Stomach (tissue), 4 donors: ENCODE measurements around the gene CTU1.

Experiments used
- EP300 ChIP-seq: sonication (generic); formaldehyde crosslinking; IDR thresholded peaks from one replicate; pipeline ENCODE4 v1.6.1; 2017; ENCODE audit warnings: antibody characterized with exemption
- POLR2A ChIP-seq, 4 donors: fragments of 450-650 bp; IDR thresholded peaks; one replicate each; pipeline ENCODE4 v1.6.1; 2016; ENCODE audit warnings: antibody characterized with exemption in 4 of 4, control low read depth in 2 of 4, mild to moderate bottlenecking in 1 of 4, moderate library complexity in 1 of 4
- POLR2AphosphoS5 ChIP-seq, 3 donors: sonication (generic); formaldehyde crosslinking; IDR thresholded peaks; one replicate each; pipeline ENCODE4 v1.6.1; 2016; ENCODE audit warnings: antibody characterized with exemption in 3 of 3
- TF ChIP-seq, protein P1 (sequence below), 7 experiments: fragments of 450-650 bp in 4 of 7; fragments of 200-600 bp in 3 of 7; sonication (generic) in 3 of 7; IDR thresholded peaks; one replicate each; pipeline ENCODE4 v1.5.1; 2016 to 2019; ENCODE audit warnings: antibody characterized with exemption in 7 of 7, control low read depth in 2 of 7, mild to moderate bottlenecking in 1 of 7

- TF ChIP-seq, protein P1, sequence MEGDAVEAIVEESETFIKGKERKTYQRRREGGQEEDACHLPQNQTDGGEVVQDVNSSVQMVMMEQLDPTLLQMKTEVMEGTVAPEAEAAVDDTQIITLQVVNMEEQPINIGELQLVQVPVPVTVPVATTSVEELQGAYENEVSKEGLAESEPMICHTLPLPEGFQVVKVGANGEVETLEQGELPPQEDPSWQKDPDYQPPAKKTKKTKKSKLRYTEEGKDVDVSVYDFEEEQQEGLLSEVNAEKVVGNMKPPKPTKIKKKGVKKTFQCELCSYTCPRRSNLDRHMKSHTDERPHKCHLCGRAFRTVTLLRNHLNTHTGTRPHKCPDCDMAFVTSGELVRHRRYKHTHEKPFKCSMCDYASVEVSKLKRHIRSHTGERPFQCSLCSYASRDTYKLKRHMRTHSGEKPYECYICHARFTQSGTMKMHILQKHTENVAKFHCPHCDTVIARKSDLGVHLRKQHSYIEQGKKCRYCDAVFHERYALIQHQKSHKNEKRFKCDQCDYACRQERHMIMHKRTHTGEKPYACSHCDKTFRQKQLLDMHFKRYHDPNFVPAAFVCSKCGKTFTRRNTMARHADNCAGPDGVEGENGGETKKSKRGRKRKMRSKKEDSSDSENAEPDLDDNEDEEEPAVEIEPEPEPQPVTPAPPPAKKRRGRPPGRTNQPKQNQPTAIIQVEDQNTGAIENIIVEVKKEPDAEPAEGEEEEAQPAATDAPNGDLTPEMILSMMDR (IDR thresholded peaks at IDR 0.05) = no peak
- TF ChIP-seq POLR2A (IDR thresholded peaks at IDR 0.05) (no peak), EP300 (no peak), POLR2AphosphoS5 (IDR thresholded peaks at IDR 0.05) (no peak)
Measured at GRCh38 chr19:51097796-51098195, 10.4 kb downstream of the CTU1 start.
